Astrocyte (in vitro differentiated cells and primary cell): ENCODE measurements around the gene GPR89B. TPM values are rescaled to one million over a fixed set of nuclear protein-coding genes. Genes with fewer than 3 reads are reported as not detected.

Experiments used
- DNase-seq: peaks from one replicate; pipeline ENCODE4 v3.0.0-alpha.2; 2010; ENCODE audit warnings: low read depth
- FAIRE-seq: peaks from 2 replicates; lab custom pipeline; 2011; peaks lifted over from hg19 to GRCh38; lab: Jason Lieb, UNC
- H2AFZ ChIP-seq: 2 replicates; pipeline ENCODE4 v1.6.0; 2012; ENCODE audit warnings: low read depth, low read length, inconsistent platforms
- H3K27ac ChIP-seq: 2 replicates; pipeline ENCODE4 v1.5.1; 2011; ENCODE audit warnings: low read depth, low read length, inconsistent platforms
- H3K27me3 ChIP-seq: 2 replicates; pipeline ENCODE4 v1.6.0; 2011; ENCODE audit warnings: low read length, inconsistent platforms; ENCODE audit not compliant: insufficient read depth
- H3K36me3 ChIP-seq: 2 replicates; pipeline ENCODE4 v1.5.1; 2011; ENCODE audit warnings: low read length, inconsistent platforms; ENCODE audit not compliant: insufficient read depth
- H3K4me1 ChIP-seq: 2 replicates; pipeline ENCODE4 v1.5.1; 2011; ENCODE audit warnings: low read length, inconsistent platforms; ENCODE audit not compliant: insufficient read depth
- H3K4me2 ChIP-seq: 2 replicates; pipeline ENCODE4 v1.6.0; 2012; ENCODE audit warnings: low read length, inconsistent platforms
- H3K4me3 ChIP-seq: 2 replicates; pipeline ENCODE4 v1.5.1; 2011; ENCODE audit warnings: low read depth, mild to moderate bottlenecking, low read length, inconsistent platforms; ENCODE audit not compliant: insufficient read depth
- H3K79me2 ChIP-seq: 2 replicates; pipeline ENCODE4 v1.6.0; 2012; ENCODE audit warnings: mild to moderate bottlenecking, low read length, inconsistent platforms; ENCODE audit not compliant: insufficient read depth
- H3K9ac ChIP-seq: 2 replicates; pipeline ENCODE4 v1.6.0; 2012; ENCODE audit warnings: mild to moderate bottlenecking, low read length, inconsistent platforms
- H3K9me3 ChIP-seq: 2 replicates; pipeline ENCODE4 v1.5.1; 2012; ENCODE audit warnings: low read depth, mild to moderate bottlenecking, low read length, inconsistent platforms; ENCODE audit not compliant: insufficient read depth
- H4K20me1 ChIP-seq: 2 replicates; pipeline ENCODE4 v1.6.0; 2012; ENCODE audit warnings: low read length, inconsistent platforms; ENCODE audit not compliant: insufficient read depth
- H3K27ac Mint-ChIP-seq: one replicate; pipeline ENCODE4 v1.8.0; 2021; ENCODE audit warnings: mild to moderate bottlenecking, mixed read lengths; ENCODE audit not compliant: unreplicated experiment
- H3K27me3 Mint-ChIP-seq: one replicate; pipeline ENCODE4 v1.8.0; 2021; ENCODE audit warnings: low read depth, mixed read lengths; ENCODE audit not compliant: unreplicated experiment
- H3K36me3 Mint-ChIP-seq: one replicate; pipeline ENCODE4 v1.8.0; 2021; ENCODE audit warnings: low read depth, mixed read lengths; ENCODE audit not compliant: unreplicated experiment
- H3K4me1 Mint-ChIP-seq: one replicate; pipeline ENCODE4 v1.8.0; 2021; ENCODE audit warnings: low read depth, mixed read lengths; ENCODE audit not compliant: unreplicated experiment
- H3K4me3 Mint-ChIP-seq: one replicate; pipeline ENCODE4 v1.8.0; 2021; ENCODE audit warnings: mild to moderate bottlenecking, moderate library complexity, mixed read lengths; ENCODE audit not compliant: unreplicated experiment
- H3K9me3 Mint-ChIP-seq: one replicate; pipeline ENCODE4 v1.8.0; 2021; ENCODE audit warnings: mild to moderate bottlenecking, mixed read lengths; ENCODE audit not compliant: unreplicated experiment
- EZH2 ChIP-seq: IDR thresholded peaks from 2 replicates; pipeline ENCODE4 v1.6.1; 2012; ENCODE audit warnings: mild to moderate bottlenecking, low read length, inconsistent platforms; ENCODE audit not compliant: insufficient read depth
- total RNA-seq: library from RNA; stranded (reverse); gene quantifications from 2 replicates; pipeline ENCODE4 v1.2.1, GENCODE V29; 2021
- TF ChIP-seq, protein P1 (sequence below): IDR thresholded peaks from 2 replicates; pipeline ENCODE4 v1.5.1; 2011; ENCODE audit warnings: low read depth, mild to moderate bottlenecking, inconsistent platforms, low read length, moderate library complexity; ENCODE audit not compliant: insufficient read depth

The GPR89B gene
- total RNA-seq, 1 donor from 2014 or later = 13.0 TPM

DNA sequence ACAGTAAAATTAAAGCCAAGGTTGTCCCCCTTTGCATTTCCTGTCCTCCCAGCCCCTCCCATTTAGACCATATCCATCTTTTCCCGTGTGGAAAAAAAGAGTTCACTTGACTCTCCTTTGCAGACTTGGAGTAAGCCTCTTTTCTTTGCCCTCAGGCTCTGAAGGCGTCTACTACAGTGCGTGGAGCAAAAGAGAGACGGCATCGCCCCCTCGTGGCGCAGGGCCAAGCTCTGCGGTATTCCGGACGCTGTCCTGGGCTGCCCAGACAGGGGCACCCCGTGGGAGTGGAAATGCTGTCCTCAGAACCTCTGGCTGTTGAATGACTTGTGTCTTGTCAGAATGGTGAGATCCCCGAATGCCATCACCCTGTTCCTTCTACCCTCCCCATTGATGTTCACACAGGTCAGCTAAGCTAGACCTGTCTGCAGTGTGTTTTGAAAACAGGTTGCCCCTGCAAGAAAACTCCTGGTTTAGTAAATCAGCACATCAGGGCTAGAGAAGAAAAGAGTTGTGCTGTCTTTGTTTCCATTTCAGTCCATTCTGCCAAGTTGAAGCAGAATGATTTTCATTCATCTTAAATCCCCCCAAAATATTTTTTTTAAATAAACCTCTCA is 37.9 kb upstream of the GPR89B start:
- FAIRE-seq = no peak

DNA sequence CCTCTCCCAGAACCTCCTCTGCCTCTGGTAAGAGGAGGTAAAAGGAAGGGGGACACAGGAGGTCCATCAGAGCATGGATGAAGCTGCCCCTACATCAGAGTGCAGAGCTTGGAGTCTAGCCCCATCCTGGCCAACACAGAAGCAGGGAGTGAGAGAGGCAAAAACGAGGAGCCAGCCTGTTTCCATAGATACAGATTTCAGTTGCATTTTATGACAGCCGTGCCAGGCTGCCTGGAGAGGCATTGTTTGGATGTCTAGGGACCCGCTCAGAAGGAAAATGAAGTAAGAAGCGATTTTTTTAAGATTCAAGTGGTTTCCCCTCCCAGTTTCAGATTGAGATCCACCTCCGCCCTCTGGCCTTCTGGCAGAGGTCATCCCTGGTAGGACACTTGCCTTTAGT is 37.1 kb upstream of the GPR89B start:
- Histone ChIP-seq H3K4me1 (no peaks in the 10 kb centered on the region), H3K4me2 (no peak overlapping the region), H3K36me3 (no peaks in the 10 kb centered on the region), H3K79me2 (no peaks in the 10 kb centered on the region), H3K27ac (no peak overlapping the region), H3K9me3 (no peaks in the 10 kb centered on the region), H3K9ac (no peak overlapping the region), H3K27me3 (peaks cover 4% of the 10 kb centered on the region), H2AFZ (no peak overlapping the region), H4K20me1 (no peaks in the 10 kb centered on the region), H3K4me3 (no peak overlapping the region)
- DNase-seq (no peak), FAIRE-seq (no peak)
- Mint-ChIP-seq H3K27me3 (peaks cover 12% of the 10 kb centered on the region), H3K4me3 (no peak overlapping the region), H3K36me3 (no peaks in the 10 kb centered on the region), H3K9me3 (no peaks in the 10 kb centered on the region), H3K27ac (no peak overlapping the region), H3K4me1 (no peaks in the 10 kb centered on the region)
- TF ChIP-seq, protein P1, sequence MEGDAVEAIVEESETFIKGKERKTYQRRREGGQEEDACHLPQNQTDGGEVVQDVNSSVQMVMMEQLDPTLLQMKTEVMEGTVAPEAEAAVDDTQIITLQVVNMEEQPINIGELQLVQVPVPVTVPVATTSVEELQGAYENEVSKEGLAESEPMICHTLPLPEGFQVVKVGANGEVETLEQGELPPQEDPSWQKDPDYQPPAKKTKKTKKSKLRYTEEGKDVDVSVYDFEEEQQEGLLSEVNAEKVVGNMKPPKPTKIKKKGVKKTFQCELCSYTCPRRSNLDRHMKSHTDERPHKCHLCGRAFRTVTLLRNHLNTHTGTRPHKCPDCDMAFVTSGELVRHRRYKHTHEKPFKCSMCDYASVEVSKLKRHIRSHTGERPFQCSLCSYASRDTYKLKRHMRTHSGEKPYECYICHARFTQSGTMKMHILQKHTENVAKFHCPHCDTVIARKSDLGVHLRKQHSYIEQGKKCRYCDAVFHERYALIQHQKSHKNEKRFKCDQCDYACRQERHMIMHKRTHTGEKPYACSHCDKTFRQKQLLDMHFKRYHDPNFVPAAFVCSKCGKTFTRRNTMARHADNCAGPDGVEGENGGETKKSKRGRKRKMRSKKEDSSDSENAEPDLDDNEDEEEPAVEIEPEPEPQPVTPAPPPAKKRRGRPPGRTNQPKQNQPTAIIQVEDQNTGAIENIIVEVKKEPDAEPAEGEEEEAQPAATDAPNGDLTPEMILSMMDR = no peak
- no peak for TF ChIP-seq EZH2

More for the DNA sequence above, 37.9 kb upstream of the GPR89B start:
- Histone ChIP-seq H3K79me2 (no peaks in the 10 kb centered on the region), H3K4me2 (no peak overlapping the region), H2AFZ (no peak overlapping the region), H3K4me3 (no peak overlapping the region), H3K27me3 (peaks cover 4% of the 10 kb centered on the region), H3K27ac (no peak overlapping the region), H3K9ac (no peak overlapping the region), H3K4me1 (no peaks in the 10 kb centered on the region), H3K36me3 (no peaks in the 10 kb centered on the region), H4K20me1 (no peaks in the 10 kb centered on the region), H3K9me3 (no peaks in the 10 kb centered on the region)
- DNase-seq = peak; percentile 14
- Mint-ChIP-seq H3K36me3 (no peaks in the 10 kb centered on the region), H3K4me3 (no peak overlapping the region), H3K4me1 (no peaks in the 10 kb centered on the region), H3K27me3 (peaks cover 12% of the 10 kb centered on the region), H3K9me3 (no peaks in the 10 kb centered on the region), H3K27ac (no peak overlapping the region)
- TF ChIP-seq EZH2 = no peak
- TF ChIP-seq, protein P1 = peak; percentile 52

DNA sequence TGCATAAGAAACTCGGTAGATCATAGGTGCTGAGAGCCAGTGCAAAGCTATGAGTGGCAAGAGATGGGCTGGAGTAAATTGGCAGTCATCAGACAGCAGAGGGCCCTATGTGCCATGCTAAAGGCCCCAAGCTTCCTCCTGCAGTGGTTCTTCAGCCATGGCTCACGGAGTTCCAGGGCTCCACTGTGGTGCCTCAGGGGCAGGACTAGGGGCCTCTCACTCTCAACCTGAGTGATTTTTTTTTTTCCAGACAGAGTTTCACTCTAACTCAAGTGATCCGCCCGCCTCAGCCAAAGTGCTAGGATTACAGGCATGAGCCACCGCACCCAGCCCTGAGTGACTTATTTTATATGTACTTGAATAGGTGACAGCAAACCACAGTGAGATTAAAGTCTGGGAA is 36.0 kb upstream of the GPR89B start:
- no peaks in the 10 kb centered on the region for H3K4me1 Mint-ChIP-seq
- Histone ChIP-seq H2AFZ (no peak overlapping the region), H3K79me2 (no peaks in the 10 kb centered on the region), H3K9ac (no peak overlapping the region), H3K4me3 (no peak overlapping the region), H3K36me3 (no peaks in the 10 kb centered on the region), H3K27ac (no peak overlapping the region), H3K4me1 (no peaks in the 10 kb centered on the region), H3K9me3 (no peaks in the 10 kb centered on the region), H4K20me1 (no peaks in the 10 kb centered on the region), H3K4me2 (no peak overlapping the region), H3K27me3 (peaks cover 4% of the 10 kb centered on the region)
- TF ChIP-seq, protein P1 = no peak
- TF ChIP-seq EZH2 = no peak
- FAIRE-seq = no peak
- peaks cover 12% of the 10 kb centered on the region for H3K27me3 Mint-ChIP-seq
- no peak overlapping the region for H3K4me3 Mint-ChIP-seq
- H3K27ac Mint-ChIP-seq = no peak overlapping the region
- H3K9me3 Mint-ChIP-seq = no peaks in the 10 kb centered on the region
- no peak for DNase-seq
- no peaks in the 10 kb centered on the region for H3K36me3 Mint-ChIP-seq
